T-helper 1 cell treated with Interleukin-12 subunit alpha and Interleukin-12 subunit beta and Interleukin-4 antibody, amounts not matched to agents 30 ng/mL and 1 ng/mL, for 36 hours (primary cell): ENCODE data around the gene TRAPPC3. TPM values are rescaled to one million over a fixed set of nuclear protein-coding genes. Genes with fewer than 3 reads are reported as not detected.

Experiments
- intact Hi-C: fragments of 100-400 bp; cut with micrococcal nuclease; formaldehyde crosslinking; loops from one replicate; pipeline ENCODE4 v1.15.1; 2024
- total RNA-seq: library from RNA; stranded (reverse); gene quantifications from 2 replicates; pipeline ENCODE4 v1.2.3, GENCODE V29; 2022

Gene TRAPPC3
- total RNA-seq, 1 donor from 2014 or later, result 62.8 TPM

- intact Hi-C loops, result loop anchor here (1.0 to 5.0 kb wide), 9 partner anchors 11 to 1231 kb away; partner anchors contain the start of genes AGO1, LSM10, SMIM12 and THRAP3
These were observed 60.5 kb downstream of the TRAPPC3 start, which contains the start of gene ADPRS for GRCh38 chr1:36088577-36089392. Gene ADPRS, plus strand, starts transcription at chr1:36088892. Its CDS starts 13 bp downstream, at chr1:36088905.

- intact Hi-C loops, result loop anchor here (1.0 to 5.0 kb wide), 8 partner anchors 61 to 1231 kb away; partner anchors contain the start of genes AGO1, LSM10, SMIM12 and THRAP3
These were observed 61.1 kb downstream of the TRAPPC3 start for GRCh38 chr1:36088265-36088576.

- intact Hi-C loops, result loop anchor here (1.0 to 5.0 kb wide), 8 partner anchors 62 to 1230 kb away; partner anchors contain the start of genes AGO1, LSM10, SMIM12 and THRAP3
These were observed 61.8 kb downstream of the TRAPPC3 start for GRCh38 chr1:36087233-36088123.

Other genes starting within 250 kb of the TRAPPC3 start
- 31.0 and 31.1 TPM in 2 replicates for gene AGO3, start 218.4 kb downstream of the TRAPPC3 start, total RNA-seq
- gene TEKT2, start 65.4 kb downstream of the TRAPPC3 start, total RNA-seq, result 0.12 TPM in 1 of 2 replicates, not detected in the other
- gene ADPRS, start 60.6 kb downstream of the TRAPPC3 start, total RNA-seq, result 24.9 and 27.6 TPM in 2 replicates
- gene COL8A2, start 24.3 kb downstream of the TRAPPC3 start, total RNA-seq, result not detected in 2 replicates
- gene MAP7D1, start 6.7 kb upstream of the TRAPPC3 start, total RNA-seq, result 256 and 260 TPM in 2 replicates
- gene THRAP3, start 75.0 kb upstream of the TRAPPC3 start, total RNA-seq, result 139 and 146 TPM in 2 replicates
- 6.5 and 7.2 TPM in 2 replicates for gene SH3D21, start 156.9 kb upstream of the TRAPPC3 start, total RNA-seq
- 11.6 and 11.9 TPM in 2 replicates for gene EVA1B, start 174.2 kb upstream of the TRAPPC3 start, total RNA-seq
- gene STK40, start 236.4 kb upstream of the TRAPPC3 start, total RNA-seq, result 64.6 and 65.7 TPM in 2 replicates
- gene LSM10, start 248.4 kb upstream of the TRAPPC3 start, total RNA-seq, result 48.3 and 48.6 TPM in 2 replicates